SK-N-SH (cell line): ENCODE data around the gene STAP2.

Experiments used
- CHD2 ChIP-seq: fragments of 150-350 bp; IDR thresholded peaks from 2 replicates; pipeline ENCODE4 v1.6.1; 2018; ENCODE audit warnings: low read length; ENCODE audit not compliant: partially characterized antibody
- CTCF ChIP-seq: fragments of 200-600 bp; sonication (generic); IDR thresholded peaks from 2 replicates; pipeline ENCODE4 v1.6.1; 2017; ENCODE audit warnings: antibody characterized with exemption, mild to moderate bottlenecking, moderate library complexity
- EP300 ChIP-seq, 2 experiments: IDR thresholded peaks; 2 replicates each; pipeline versions ENCODE4 v1.4.0 to v1.6.1; 2012; ENCODE audit warnings: borderline replicate concordance in 1 of 2, low read depth in 1 of 2, low read length in 1 of 2
- EZH2phosphoT487 ChIP-seq: fragments of 200-600 bp; sonication (generic); IDR thresholded peaks from 2 replicates; pipeline ENCODE4 v1.6.1; 2017; ENCODE audit warnings: low read depth, mixed run types, mild to moderate bottlenecking, antibody characterized with exemption, moderate library complexity, borderline replicate concordance
- GABPA ChIP-seq: IDR thresholded peaks from 2 replicates; pipeline ENCODE4 v1.4.0; 2012; ENCODE audit warnings: low read depth, mild to moderate bottlenecking
- JUND ChIP-seq: IDR thresholded peaks from 2 replicates; pipeline ENCODE4 v1.4.0; 2012
- MEF2A ChIP-seq: IDR thresholded peaks from 2 replicates; pipeline ENCODE4 v1.4.0; 2012; ENCODE audit warnings: low read depth, borderline replicate concordance
- POLR2AphosphoS5 ChIP-seq: IDR thresholded peaks from 2 replicates; pipeline ENCODE4 v1.6.1; 2012; ENCODE audit warnings: low read depth, low read length
- RAD21 ChIP-seq: IDR thresholded peaks from 2 replicates; pipeline ENCODE4 v1.6.1; 2012; ENCODE audit warnings: mild to moderate bottlenecking, low read length
- SMC3 ChIP-seq: IDR thresholded peaks from 2 replicates; pipeline ENCODE4 v1.6.1; 2012; ENCODE audit warnings: low read depth, low read length, improper control_type of control experiment
- USF1 ChIP-seq: IDR thresholded peaks from 2 replicates; pipeline ENCODE4 v1.4.0; 2012; ENCODE audit warnings: low read depth, borderline replicate concordance
- YY1 ChIP-seq: IDR thresholded peaks from 2 replicates; pipeline ENCODE4 v1.4.0; 2012; ENCODE audit warnings: low read depth, mild to moderate bottlenecking

DNA sequence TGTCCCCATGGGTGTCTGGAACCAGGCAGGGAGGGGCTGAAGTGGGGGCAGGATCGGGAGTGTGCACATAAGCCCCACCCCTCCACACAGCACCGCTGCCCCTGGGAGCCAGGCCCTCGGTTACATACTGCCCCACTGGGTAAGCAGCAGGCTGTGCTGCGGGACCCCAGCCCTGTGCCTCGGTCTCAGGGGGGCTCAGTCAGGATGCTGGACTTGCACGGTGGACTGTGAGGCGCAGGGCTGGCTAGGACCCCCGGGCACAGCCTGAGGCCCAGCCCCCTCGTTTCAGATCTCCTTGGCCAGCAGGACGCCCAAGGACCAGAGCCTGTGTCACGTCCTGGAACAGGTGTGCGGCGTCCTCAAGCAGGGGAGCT is 21.0 kb upstream of the STAP2 start:
- TF ChIP-seq CTCF: no peak
- TF ChIP-seq YY1: no peak
- TF ChIP-seq JUND: no peak
- no peak for TF ChIP-seq USF1
- no peak for TF ChIP-seq POLR2AphosphoS5
- TF ChIP-seq EP300 (IDR thresholded peaks at IDR 0.05; ENCODE audit: borderline replicate concordance in 1 of 2, low read depth in 1 of 2, low read length in 1 of 2): no peak
- no peak for TF ChIP-seq RAD21
- no peak for TF ChIP-seq EZH2phosphoT487
- no peak for TF ChIP-seq MEF2A
- no peak for TF ChIP-seq GABPA
- TF ChIP-seq CHD2: no peak
- TF ChIP-seq SMC3: no peak
